Breast epithelium (tissue), 4 donors: Measurements from ENCODE around the gene MICAL2. TPM values are rescaled to one million over a fixed set of nuclear protein-coding genes. Genes with fewer than 3 reads are reported as not detected.

Source experiments
- DNase-seq, 2 donors: peaks; one replicate each; pipeline ENCODE4 v3.0.0-alpha.2; 2019; ENCODE audit warnings: low spot score in 2 of 2
- H3K27ac ChIP-seq, 2 donors: fragments of 200-600 bp; sonication (generic) in 1 of 2; one replicate each; pipeline ENCODE4 v1.5.1; 2016 to 2019; ENCODE audit warnings: mild to moderate bottlenecking in 1 of 2
- H3K27me3 ChIP-seq, 2 donors: fragments of 200-600 bp; sonication (generic) in 1 of 2; one replicate each; pipeline versions ENCODE4 v1.5.1 to v1.6.0; 2017 to 2019; ENCODE audit warnings: control low read depth in 1 of 2, mild to moderate bottlenecking in 1 of 2
- H3K36me3 ChIP-seq: fragments of 200-600 bp; one replicate; pipeline ENCODE4 v1.5.1; 2019
- H3K4me1 ChIP-seq, 2 donors: fragments of 200-600 bp; sonication (generic); one replicate each; pipeline ENCODE4 v1.5.1; 2016 to 2019; ENCODE audit warnings: control low read depth in 1 of 2
- H3K4me3 ChIP-seq, 3 donors: fragments of 200-600 bp; sonication (generic); 1 replicate in 2 of 3; 2 replicates in 1 of 3; pipeline ENCODE4 v1.5.1; 2016 to 2019; ENCODE audit warnings: mild to moderate bottlenecking in 3 of 3, moderate library complexity in 2 of 3
- H3K9me3 ChIP-seq, 2 donors: fragments of 200-600 bp; sonication (generic) in 1 of 2; one replicate each; pipeline ENCODE4 v1.5.1; 2016 to 2019; ENCODE audit warnings: control low read depth in 1 of 2
- POLR2A ChIP-seq: fragments of 450-650 bp; IDR thresholded peaks from one replicate; pipeline ENCODE4 v1.6.1; 2016; ENCODE audit warnings: antibody characterized with exemption, mild to moderate bottlenecking, moderate library complexity
- POLR2AphosphoS5 ChIP-seq, 3 donors: sonication (generic); formaldehyde crosslinking; IDR thresholded peaks; one replicate each; pipeline ENCODE4 v1.6.1; 2017; ENCODE audit warnings: antibody characterized with exemption in 3 of 3
- intact Hi-C: fragments of 100-400 bp; cut with DNase I; formaldehyde crosslinking; loops from one replicate; pipeline ENCODE4 v1.15.1; 2023; ENCODE audit warnings: low total_unique reads
- total RNA-seq, 3 donors: library from RNA; depleted of rRNA; stranded (reverse); fragments of >200 nt; gene quantifications; one replicate each; pipeline ENCODE4 v1.1.0, GENCODE V29; 2016
- TF ChIP-seq, protein P1 (sequence below), 3 donors: fragments of 450-650 bp; IDR thresholded peaks; one replicate each; pipeline ENCODE4 v1.5.1; 2016 to 2017; ENCODE audit warnings: antibody characterized with exemption in 3 of 3, mild to moderate bottlenecking in 3 of 3, moderate library complexity in 3 of 3

MICAL2 gene
- total RNA-seq, 3 donors from 2014 or later = 30.9 to 52.4 (median 38.6) TPM

DNA sequence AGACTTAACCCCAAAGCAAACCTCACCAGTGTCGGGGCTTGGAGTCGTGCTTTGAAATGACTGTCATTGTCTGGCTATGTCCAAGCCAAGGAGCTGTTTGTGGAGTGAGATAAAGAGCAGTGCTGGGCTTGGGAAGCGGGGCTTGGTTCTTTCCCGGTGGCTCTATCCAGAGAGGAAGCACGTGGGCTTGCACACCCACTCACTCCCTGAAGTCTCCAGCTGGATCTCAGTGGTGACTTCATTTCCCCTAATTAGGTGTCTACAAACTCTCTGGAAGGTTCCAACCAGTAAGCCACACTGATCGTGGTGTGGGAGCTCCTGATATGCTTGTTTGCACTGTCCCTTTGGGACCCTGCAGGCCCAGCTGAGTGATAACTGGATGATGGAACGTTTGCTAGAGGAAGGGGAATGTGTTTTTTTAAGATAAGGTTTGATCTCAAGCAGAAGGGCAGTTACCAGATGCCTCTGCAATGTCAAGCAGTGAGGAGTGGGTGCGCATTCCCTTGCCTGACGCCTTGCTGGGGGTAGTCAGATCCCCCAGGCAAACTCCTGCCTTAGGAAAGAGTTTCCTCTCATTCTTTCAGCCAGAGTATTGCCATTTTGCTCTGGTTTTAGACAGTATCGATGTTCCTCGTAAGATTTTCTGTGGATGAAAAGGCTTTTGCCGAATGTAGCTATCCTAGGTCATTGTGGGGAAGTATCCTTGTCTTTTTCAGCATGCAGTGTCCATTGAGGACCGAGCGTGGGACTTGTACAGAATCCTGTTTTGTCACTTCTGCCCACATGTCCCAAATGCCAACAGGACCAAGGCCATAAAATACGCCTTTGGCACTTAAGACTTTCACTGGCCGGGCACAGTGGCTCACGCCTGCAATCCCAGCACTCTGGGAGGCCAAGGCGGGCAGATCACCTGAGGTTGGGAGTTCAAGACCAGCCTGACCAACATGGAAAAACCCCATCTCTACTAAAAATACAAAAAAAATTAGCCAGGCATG is 90.9 kb downstream of the MICAL2 start:
- Histone ChIP-seq H3K27ac (peak overlapping the region; percentile 29 to 80), H3K4me3 (no peak overlapping the region), H3K4me1 (peaks cover 0 to 6% of the 10 kb centered on the region in 2 donors), H3K9me3 (no peaks in the 10 kb centered on the region), H3K36me3 (no peaks in the 10 kb centered on the region), H3K27me3 (no peaks in the 10 kb centered on the region)
- DNase-seq = no peak
- intact Hi-C loops = no loop called here
- TF ChIP-seq POLR2A (no peak), POLR2AphosphoS5 (IDR thresholded peaks at IDR 0.05) (no peak)
- TF ChIP-seq, protein P1, sequence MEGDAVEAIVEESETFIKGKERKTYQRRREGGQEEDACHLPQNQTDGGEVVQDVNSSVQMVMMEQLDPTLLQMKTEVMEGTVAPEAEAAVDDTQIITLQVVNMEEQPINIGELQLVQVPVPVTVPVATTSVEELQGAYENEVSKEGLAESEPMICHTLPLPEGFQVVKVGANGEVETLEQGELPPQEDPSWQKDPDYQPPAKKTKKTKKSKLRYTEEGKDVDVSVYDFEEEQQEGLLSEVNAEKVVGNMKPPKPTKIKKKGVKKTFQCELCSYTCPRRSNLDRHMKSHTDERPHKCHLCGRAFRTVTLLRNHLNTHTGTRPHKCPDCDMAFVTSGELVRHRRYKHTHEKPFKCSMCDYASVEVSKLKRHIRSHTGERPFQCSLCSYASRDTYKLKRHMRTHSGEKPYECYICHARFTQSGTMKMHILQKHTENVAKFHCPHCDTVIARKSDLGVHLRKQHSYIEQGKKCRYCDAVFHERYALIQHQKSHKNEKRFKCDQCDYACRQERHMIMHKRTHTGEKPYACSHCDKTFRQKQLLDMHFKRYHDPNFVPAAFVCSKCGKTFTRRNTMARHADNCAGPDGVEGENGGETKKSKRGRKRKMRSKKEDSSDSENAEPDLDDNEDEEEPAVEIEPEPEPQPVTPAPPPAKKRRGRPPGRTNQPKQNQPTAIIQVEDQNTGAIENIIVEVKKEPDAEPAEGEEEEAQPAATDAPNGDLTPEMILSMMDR (IDR thresholded peaks at IDR 0.05) = no peak

DNA sequence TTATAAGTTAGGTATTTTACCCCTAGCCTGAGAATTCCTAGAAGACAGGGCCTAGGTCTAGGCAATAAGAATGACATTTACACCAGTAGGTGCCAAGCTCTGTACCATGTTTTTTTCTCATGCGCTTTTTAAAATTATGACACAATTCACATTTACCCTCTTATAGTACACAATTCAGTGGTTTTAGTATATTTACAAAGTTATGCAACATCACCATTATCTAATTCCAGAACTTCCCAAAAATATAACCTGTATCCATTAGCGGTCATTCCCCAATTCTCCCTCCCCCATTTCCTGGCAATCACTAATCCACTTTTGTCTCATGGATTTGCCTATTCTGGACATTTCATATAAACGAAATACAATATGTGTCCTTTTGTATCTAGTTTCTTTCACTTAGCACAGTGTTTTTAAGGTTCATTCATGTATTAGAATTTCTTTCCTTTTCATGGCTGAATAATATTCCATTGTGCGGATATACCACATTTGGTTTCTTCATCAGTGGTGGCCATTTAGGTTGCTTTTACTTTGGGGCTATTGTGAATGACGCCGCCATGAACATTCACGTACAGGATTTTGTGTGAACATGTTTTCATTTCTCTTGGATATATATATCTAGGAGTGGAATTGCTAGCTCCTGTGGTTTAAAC is 92.4 kb downstream of the MICAL2 start:
- TF ChIP-seq POLR2AphosphoS5 (IDR thresholded peaks at IDR 0.05) (no peak), POLR2A (no peak)
- TF ChIP-seq, protein P1 (IDR thresholded peaks at IDR 0.05) = no peak
- intact Hi-C loops = loop anchor here (1.0 kb wide), 1 partner anchor 22 kb away; no protein-coding TSS in a partner anchor
- H3K27ac ChIP-seq = no peak overlapping the region

GRCh38 chr11:12204506-12204905 is 94.1 kb downstream of the MICAL2 start:
- no peak overlapping the region for H3K27ac ChIP-seq
- DNase-seq = no peak
- intact Hi-C loops = no loop called here
- TF ChIP-seq POLR2A (no peak), POLR2AphosphoS5 (IDR thresholded peaks at IDR 0.05) (no peak)
- TF ChIP-seq, protein P1 (IDR thresholded peaks at IDR 0.05) = no peak
- no peaks in the 10 kb centered on the region for H3K36me3 ChIP-seq
- no peaks in the 10 kb centered on the region for H3K27me3 ChIP-seq
- peaks cover 0 to 6% of the 10 kb centered on the region in 2 donors for H3K4me1 ChIP-seq
- no peaks in the 10 kb centered on the region for H3K9me3 ChIP-seq
- no peak overlapping the region for H3K4me3 ChIP-seq

More for the DNA sequence above, 92.4 kb downstream of the MICAL2 start:
- no peak for DNase-seq
- Histone ChIP-seq H3K36me3 (no peaks in the 10 kb centered on the region), H3K4me3 (no peak overlapping the region), H3K27me3 (no peaks in the 10 kb centered on the region), H3K4me1 (peaks cover 0 to 6% of the 10 kb centered on the region in 2 donors), H3K9me3 (no peaks in the 10 kb centered on the region)

DNA sequence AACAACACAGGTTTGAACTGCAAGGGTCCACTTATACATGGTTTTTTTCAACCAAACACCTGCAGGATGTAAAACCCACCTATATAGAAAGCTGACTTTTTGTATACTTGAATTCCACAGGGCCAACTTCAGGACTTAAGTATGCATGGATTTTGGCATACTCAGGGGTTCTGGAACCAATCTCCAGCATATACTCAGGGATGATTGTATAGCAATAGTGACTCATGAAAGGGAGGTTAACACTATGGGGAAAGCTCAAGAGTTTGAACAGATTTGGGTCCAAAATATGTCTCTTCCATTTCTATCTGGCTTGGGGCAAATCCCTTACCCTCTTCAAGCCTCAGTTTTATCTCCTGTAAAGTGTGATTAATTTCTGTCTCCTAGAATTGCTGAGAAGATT is 94.9 kb downstream of the MICAL2 start:
- intact Hi-C loops = no loop called here
- no peaks in the 10 kb centered on the region for H3K36me3 ChIP-seq
- TF ChIP-seq, protein P1 (IDR thresholded peaks at IDR 0.05) = no peak
- H3K4me1 ChIP-seq = peaks cover 0 to 4% of the 10 kb centered on the region in 2 donors
- no peaks in the 10 kb centered on the region for H3K27me3 ChIP-seq
- DNase-seq = no peak
- no peak overlapping the region for H3K27ac ChIP-seq
- H3K4me3 ChIP-seq = no peak overlapping the region
- no peaks in the 10 kb centered on the region for H3K9me3 ChIP-seq

DNA sequence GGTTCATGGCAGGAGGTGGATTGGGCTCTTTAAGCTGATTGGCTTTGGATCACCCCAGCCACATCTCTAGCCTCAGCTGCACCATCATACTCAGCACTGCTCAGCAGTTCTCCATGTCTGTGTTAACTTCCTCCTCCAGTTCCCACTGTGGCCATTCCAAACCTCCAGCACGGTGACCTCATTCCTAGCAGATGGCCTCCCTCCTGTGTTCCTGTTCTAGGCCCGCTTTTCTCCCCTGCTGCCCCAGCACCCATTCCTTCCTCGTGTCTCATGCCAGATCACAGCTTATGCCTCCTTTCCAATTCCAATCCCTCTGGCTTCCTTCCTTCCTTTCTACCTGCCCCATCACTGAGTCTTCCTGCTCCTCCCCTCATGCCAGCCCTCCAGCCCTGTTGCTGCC is 96.1 kb downstream of the MICAL2 start:
- H3K9me3 ChIP-seq = no peaks in the 10 kb centered on the region
- H3K36me3 ChIP-seq = no peaks in the 10 kb centered on the region
- no peaks in the 10 kb centered on the region for H3K27me3 ChIP-seq
- no peak overlapping the region for H3K27ac ChIP-seq
- intact Hi-C loops = no loop called here
- no peaks in the 10 kb centered on the region for H3K4me1 ChIP-seq
- no peak overlapping the region for H3K4me3 ChIP-seq
- no peak for TF ChIP-seq POLR2A
- TF ChIP-seq, protein P1 (IDR thresholded peaks at IDR 0.05) = no peak
- TF ChIP-seq POLR2AphosphoS5 (IDR thresholded peaks at IDR 0.05) = no peak
- DNase-seq = no peak
